Progenitor cell of endocrine pancreas (in vitro differentiated cells): ENCODE results near the gene SGK1. TPM values are rescaled to one million over a fixed set of nuclear protein-coding genes. Genes with fewer than 3 reads are reported as not detected.

Experiments used
- DNase-seq: peaks from one replicate; pipeline ENCODE4 v3.0.0; 2021; ENCODE audit warnings: low spot score; ENCODE audit not compliant: unreplicated experiment
- H3K27ac Mint-ChIP-seq: 2 replicates; pipeline ENCODE4 v1.8.0; 2021; ENCODE audit warnings: mild to moderate bottlenecking, moderate library complexity, mixed read lengths
- H3K27me3 Mint-ChIP-seq: 2 replicates; pipeline ENCODE4 v1.8.0; 2021; ENCODE audit warnings: mixed read lengths
- H3K36me3 Mint-ChIP-seq: 2 replicates; pipeline ENCODE4 v1.8.0; 2022; ENCODE audit warnings: mixed read lengths; ENCODE audit not compliant: insufficient read depth
- H3K4me1 Mint-ChIP-seq: 2 replicates; pipeline ENCODE4 v1.8.0; 2021; ENCODE audit warnings: low read depth, mixed read lengths
- H3K4me3 Mint-ChIP-seq: 2 replicates; pipeline ENCODE4 v1.8.0; 2021; ENCODE audit warnings: low read depth, mild to moderate bottlenecking, moderate library complexity, mixed read lengths
- H3K9me3 Mint-ChIP-seq: 2 replicates; pipeline ENCODE4 v1.8.0; 2021; ENCODE audit warnings: low read depth, mixed read lengths
- CTCF ChIP-seq: fragments of 200-600 bp; sonication (generic); IDR thresholded peaks from one replicate; pipeline ENCODE4 v1.5.0; 2021; ENCODE audit warnings: antibody characterized with exemption, mild to moderate bottlenecking; ENCODE audit not compliant: unreplicated experiment
- total RNA-seq: library from RNA; stranded (reverse); gene quantifications from 2 replicates; pipeline ENCODE4 v1.2.1, GENCODE V29; 2021

Gene SGK1
- total RNA-seq, 1 donor from 2014 or later: 13.9 TPM

GRCh38 chr6:134131530-134132139, 186.3 kb downstream of the SGK1 start:
- TF ChIP-seq CTCF: no peak
- Mint-ChIP-seq H3K27me3 (no peaks in the 10 kb centered on the region), H3K9me3 (peaks cover 4% of the 10 kb centered on the region), H3K4me3 (no peak overlapping the region), H3K4me1 (no peaks in the 10 kb centered on the region), H3K36me3 (no peaks in the 10 kb centered on the region), H3K27ac (no peak overlapping the region)
- DNase-seq: no peak

GRCh38 chr6:134128146-134128545, 189.8 kb downstream of the SGK1 start:
- no peak for DNase-seq
- H3K27ac Mint-ChIP-seq: no peak overlapping the region
- TF ChIP-seq CTCF: no peak
- H3K9me3 Mint-ChIP-seq: no peaks in the 10 kb centered on the region
- no peaks in the 10 kb centered on the region for H3K4me1 Mint-ChIP-seq
- no peak overlapping the region for H3K4me3 Mint-ChIP-seq
- H3K36me3 Mint-ChIP-seq: no peaks in the 10 kb centered on the region
- H3K27me3 Mint-ChIP-seq: no peaks in the 10 kb centered on the region

GRCh38 chr6:134123666-134124208, 194.2 kb downstream of the SGK1 start:
- no peak for DNase-seq
- H3K27ac Mint-ChIP-seq: peak overlapping the region; percentile 57
- H3K27me3 Mint-ChIP-seq: no peaks in the 10 kb centered on the region
- H3K4me1 Mint-ChIP-seq: no peaks in the 10 kb centered on the region
- H3K4me3 Mint-ChIP-seq: no peak overlapping the region
- no peaks in the 10 kb centered on the region for H3K9me3 Mint-ChIP-seq
- no peaks in the 10 kb centered on the region for H3K36me3 Mint-ChIP-seq
- TF ChIP-seq CTCF: peak; percentile 82

GRCh38 chr6:134122775-134123174, 195.1 kb downstream of the SGK1 start:
- Mint-ChIP-seq H3K27me3 (no peaks in the 10 kb centered on the region), H3K27ac (no peak overlapping the region), H3K4me1 (no peaks in the 10 kb centered on the region), H3K36me3 (no peaks in the 10 kb centered on the region), H3K4me3 (no peak overlapping the region), H3K9me3 (no peaks in the 10 kb centered on the region)
- TF ChIP-seq CTCF: no peak
- DNase-seq: no peak

GRCh38 chr6:134119486-134119885, 198.4 kb downstream of the SGK1 start:
- no peak for DNase-seq
- Mint-ChIP-seq H3K4me3 (no peak overlapping the region), H3K36me3 (no peaks in the 10 kb centered on the region), H3K9me3 (no peaks in the 10 kb centered on the region), H3K27me3 (no peaks in the 10 kb centered on the region), H3K27ac (no peak overlapping the region), H3K4me1 (peaks cover 4% of the 10 kb centered on the region)
- no peak for TF ChIP-seq CTCF
